T follicular helper cell (primary cell): ENCODE data around the gene APBA2.
"Not testable (repeated sequence)": the region's sequence is repeated elsewhere in the genome, so short reads cannot be mapped to it uniquely, and the experiment has no call there.

Experiments
- DNase-seq: peaks from one replicate; pipeline ENCODE4 v3.0.0-alpha.2; 2020; ENCODE audit warnings: low read depth

The APBA2 gene

GRCh38 chr15:28998511-28998910, 112.7 kb downstream of the APBA2 start:
- no peak for DNase-seq

GRCh38 chr15:29003191-29003839, 117.5 kb downstream of the APBA2 start:
- no peak for DNase-seq

DNA sequence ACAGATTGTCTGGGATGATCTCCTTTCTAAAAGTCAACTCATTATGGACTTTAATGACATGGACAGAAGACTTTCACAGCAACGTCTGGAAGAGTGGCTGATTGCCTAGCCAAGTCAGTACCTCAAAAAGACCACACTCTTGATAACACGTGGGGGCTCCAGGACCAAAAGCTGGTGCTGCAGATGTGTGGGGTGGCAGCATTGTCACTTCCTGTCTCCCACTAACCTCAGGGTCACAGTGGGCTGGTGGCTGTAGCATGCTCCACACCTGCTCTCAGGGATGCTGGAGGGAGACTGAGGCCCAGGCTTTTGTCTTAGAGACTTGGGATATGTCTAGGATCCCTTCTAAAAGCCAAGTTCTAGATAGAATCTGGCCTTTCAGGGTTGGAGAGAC, 118.1 kb downstream of the APBA2 start:
- no peak for DNase-seq

- no peak for DNase-seq
Measured at GRCh38 chr15:29005931-29006330, 120.2 kb downstream of the APBA2 start.

DNA sequence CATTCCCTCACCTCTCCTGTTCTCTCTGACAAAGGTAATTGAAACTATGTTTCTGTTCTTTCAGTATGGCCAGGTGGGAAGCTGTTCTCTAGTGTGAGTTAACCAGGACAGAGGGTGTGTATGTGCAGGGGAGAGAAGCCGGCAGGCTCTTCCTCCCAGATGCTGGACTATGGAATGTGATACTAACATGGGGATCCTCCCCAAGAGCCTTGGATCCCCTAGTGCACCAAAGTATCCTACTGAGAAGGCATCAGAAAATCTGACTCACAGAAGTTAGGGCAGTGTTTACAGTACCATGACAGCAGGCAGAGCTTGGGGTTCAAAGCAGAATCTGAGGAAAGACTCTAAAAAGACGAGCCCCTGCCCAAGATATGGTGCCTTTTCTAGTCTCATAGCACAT, 123.1 kb downstream of the APBA2 start:
- no peak for DNase-seq

- no peak for DNase-seq
Measured at GRCh38 chr15:29012097-29012496, 126.3 kb downstream of the APBA2 start.

DNA sequence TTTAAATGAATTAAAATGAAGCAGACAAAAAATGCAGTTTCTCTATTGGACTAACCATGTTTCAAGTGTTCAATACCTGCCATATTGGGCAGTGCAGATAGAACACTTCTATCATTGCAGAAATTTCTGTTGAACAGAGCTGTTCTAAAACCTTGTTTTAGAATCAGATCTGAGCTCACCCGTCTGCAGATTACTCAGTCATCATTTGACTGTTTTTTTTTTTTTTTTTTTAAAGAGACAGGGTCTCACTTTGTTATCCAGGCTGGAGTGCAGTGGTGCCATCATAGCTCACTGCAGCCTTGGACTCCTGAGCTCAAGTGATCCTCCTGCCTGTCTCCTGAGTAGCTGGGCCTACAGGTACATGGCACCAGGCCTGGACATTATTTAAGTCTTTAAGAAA, 128.7 kb downstream of the APBA2 start:
- no peak for DNase-seq

DNA sequence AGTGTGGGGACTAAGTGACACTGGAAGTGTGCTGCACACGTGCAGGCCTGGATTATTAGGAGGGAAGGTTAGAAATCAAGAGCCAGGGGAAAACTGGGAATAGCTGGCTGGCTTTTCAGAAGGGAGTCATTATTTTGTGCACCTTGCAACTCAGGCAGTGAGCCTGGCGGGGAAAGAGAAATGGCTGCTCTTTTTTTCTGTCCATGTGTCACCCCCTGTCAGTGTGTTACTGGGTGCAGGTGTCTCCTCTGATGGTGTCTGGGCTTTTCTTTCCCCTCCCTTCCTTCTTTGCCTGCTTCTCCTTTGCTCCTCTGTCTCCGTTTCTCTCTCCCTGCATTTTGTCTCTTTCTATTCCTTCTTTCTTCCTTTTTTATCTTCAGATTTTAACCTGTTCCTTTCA, 130.7 kb downstream of the APBA2 start:
- no peak for DNase-seq

GRCh38 chr15:29018120-29018805, 132.5 kb downstream of the APBA2 start:
- DNase-seq: no peak

DNA sequence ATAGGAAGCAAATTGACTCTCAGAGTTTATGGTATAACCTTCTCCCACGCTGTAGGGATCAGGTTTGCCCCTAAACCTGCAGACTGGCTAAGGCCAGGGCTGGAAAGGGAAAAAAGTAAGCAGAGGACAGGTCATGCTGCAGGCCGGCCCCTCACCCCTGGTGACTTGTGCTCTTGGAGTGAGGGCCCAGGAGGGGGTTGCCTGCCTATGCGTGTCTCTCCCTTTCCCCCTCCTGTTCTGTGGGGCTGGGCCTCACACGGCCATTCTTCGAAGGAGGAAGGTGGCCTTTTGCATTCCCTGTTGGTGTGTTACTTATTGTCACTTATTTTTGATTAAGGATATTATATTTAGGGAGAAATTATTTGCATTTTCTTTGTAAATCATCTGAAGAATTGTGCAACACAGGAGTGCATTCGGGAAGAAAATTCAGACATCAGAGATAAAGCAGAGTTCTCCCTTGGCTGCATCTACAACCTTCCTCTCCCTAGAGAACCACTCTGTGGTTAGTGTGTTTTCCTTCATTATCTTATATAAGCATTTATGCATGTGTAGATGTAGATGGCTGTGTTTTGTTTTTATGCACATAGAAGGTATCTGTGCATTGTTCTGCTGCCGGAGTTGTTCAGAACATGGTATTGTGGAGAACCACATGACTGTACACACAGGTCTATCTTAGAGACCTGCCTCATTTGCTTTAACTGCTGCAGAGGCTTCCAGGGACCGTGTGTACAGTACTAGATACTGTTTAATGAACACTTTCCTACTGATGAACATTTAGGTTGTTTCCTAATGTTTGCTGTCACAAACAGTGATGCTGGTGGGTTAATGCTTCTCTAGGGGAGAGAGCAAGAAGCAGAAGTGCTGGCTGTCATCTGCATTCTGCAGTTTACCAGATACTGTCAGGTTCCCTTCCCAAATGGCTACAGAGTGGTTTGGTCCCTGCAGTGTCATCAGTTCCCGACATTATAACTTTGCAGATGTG, 133.5 kb downstream of the APBA2 start:
- DNase-seq: no peak

- DNase-seq: no peak
Measured at GRCh38 chr15:29021857-29022256, 136.1 kb downstream of the APBA2 start.

DNA sequence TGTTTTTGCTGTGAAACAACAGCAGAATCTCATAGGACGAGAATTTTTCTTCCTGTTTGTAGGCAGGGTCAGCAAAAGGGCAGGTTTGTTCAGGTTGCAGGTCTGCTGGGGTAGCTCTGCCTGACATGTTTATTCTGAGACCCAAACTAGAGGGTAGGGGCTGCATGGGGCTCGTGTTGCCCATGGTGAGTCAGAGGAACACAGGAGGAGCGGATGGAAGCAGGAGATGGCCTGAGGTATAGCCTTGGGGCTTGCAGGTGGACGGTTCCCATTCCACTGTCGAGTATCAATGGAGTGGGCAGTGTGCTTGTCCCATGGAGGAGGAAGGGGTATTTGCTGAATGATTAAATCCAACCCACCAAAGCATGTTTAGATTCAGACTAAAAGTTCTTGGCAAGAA, 138.9 kb downstream of the APBA2 start:
- DNase-seq: no peak

DNA sequence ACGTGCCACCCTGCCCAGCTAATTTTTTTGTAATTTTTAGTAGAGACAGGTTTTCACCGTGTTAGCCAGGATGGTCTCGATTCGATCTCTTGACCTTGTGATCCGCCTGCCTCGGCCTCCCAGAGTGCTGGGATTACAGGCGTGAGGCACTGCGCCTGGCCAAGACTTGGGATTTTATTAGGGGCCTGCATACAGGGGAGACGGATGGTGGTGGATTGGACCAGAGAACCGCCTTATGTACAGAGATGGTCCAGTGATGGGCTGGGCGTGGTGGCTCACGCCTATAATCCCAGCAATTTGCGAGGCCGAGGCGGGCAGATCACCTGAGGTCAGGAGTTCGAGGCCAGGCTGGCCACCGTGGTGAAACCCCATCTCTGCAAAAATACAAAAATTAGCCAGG, 139.6 kb downstream of the APBA2 start:
- DNase-seq: not testable (repeated sequence)

- DNase-seq: not testable (repeated sequence)
Measured at GRCh38 chr15:29028158-29028557, 142.4 kb downstream of the APBA2 start.

GRCh38 chr15:29029651-29030195, 143.9 kb downstream of the APBA2 start:
- no peak for DNase-seq

DNA sequence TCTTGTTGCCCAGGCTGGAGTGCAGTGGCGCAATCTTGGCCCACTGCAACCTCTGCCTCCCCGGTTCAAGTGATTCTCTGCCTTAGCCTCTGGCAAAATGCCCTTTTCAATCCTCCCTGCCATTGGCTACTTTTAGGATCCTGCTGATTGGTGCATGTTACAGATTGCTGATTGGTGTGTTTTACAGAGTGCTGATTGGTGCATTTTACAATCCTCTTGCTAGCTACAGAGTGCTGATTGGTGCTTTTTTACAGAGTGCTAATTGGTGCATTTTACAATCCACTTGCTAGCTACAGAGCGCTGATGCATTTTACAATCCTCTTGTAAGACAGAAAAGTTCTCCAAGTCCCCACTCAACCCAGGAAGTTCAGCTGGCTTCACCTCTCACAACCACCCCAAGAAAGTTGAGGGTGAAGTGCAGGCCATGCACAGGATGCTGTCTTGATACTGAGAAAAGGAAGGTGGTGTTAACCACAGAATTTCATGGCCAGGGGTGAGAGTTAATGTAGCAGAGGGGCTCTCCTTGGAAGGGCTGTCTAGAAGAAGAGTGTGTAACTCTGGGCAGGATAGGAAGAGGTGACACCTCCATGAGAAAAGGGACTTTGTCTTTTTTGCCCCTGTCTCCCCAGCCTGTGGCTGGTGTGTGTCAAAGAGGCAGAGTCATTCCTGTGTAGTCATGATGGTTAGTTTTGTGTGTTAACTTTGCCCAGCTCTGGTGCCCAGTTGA, 145.9 kb downstream of the APBA2 start:
- DNase-seq: no peak

DNA sequence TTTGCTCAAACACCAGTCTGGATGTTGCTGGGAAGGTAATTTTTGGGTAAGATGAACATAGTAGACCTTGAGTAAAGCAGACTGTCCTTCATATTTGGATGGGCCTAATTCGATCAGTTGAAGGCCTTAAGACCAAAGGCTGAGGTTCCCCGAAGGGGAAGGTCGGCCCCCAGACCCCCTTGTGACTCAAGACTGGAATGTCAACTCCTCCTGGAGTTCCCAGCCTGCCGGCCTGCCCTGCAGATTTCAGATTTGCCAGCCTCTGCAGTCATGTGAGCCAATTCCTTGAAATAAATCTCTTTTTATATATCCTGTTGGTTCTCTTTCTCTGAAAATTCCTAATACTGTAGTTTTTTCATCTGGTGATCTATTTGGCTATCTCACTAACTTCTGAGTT, 146.5 kb downstream of the APBA2 start:
- no peak for DNase-seq

GRCh38 chr15:29032751-29033150, 147.0 kb downstream of the APBA2 start:
- DNase-seq: no peak

GRCh38 chr15:29034151-29034550, 148.4 kb downstream of the APBA2 start:
- no peak for DNase-seq

- DNase-seq: no peak
Measured at GRCh38 chr15:29034593-29035335, 149.0 kb downstream of the APBA2 start.
